GM23338 (cell line): ENCODE results near the gene THOC2. TPM values are rescaled to one million over a fixed set of nuclear protein-coding genes. Genes with fewer than 3 reads are reported as not detected.

Source experiments
- CTCF ChIP-seq, 2 experiments: fragments of 200-600 bp in 1 of 2; sonication (generic) in 1 of 2; conservative IDR thresholded peaks; 2 replicates each; pipeline versions ENCODE4 v1.5.1 to v1.6.1; 2016 to 2017; ENCODE audit warnings: antibody characterized with exemption in 2 of 2, low read depth in 2 of 2, mild to moderate bottlenecking in 2 of 2, moderate library complexity in 1 of 2
- EZH2 ChIP-seq: fragments of 200-600 bp; sonication (generic); IDR thresholded peaks from one replicate; pipeline ENCODE4 v1.8.0; 2017; ENCODE audit warnings: antibody characterized with exemption, mild to moderate bottlenecking, low read depth; ENCODE audit not compliant: unreplicated experiment
- JUNB ChIP-seq: IDR thresholded peaks from one replicate; pipeline ENCODE4 v1.6.1; 2016; ENCODE audit warnings: antibody characterized with exemption; ENCODE audit not compliant: unreplicated experiment
- NANOG ChIP-seq: IDR thresholded peaks from 2 replicates; pipeline ENCODE4 v1.6.1; 2016; ENCODE audit warnings: antibody characterized with exemption, borderline replicate concordance
- POLR2AphosphoS5 ChIP-seq: IDR thresholded peaks from 2 replicates; pipeline ENCODE4 v1.6.1; 2016; ENCODE audit warnings: antibody characterized with exemption, low read depth
- REST ChIP-seq: IDR thresholded peaks from one replicate; pipeline ENCODE4 v1.6.1; 2018; ENCODE audit warnings: antibody characterized with exemption; ENCODE audit not compliant: unreplicated experiment
- STAT1 ChIP-seq: IDR thresholded peaks from one replicate; pipeline ENCODE4 v1.6.1; 2016; ENCODE audit warnings: antibody characterized with exemption; ENCODE audit not compliant: unreplicated experiment
- ZNF331 ChIP-seq: fragments of 250-450 bp; sonication (Bioruptor Pico); IDR thresholded peaks from 2 replicates; pipeline ENCODE4 v1.5.0; 2020; ENCODE audit warnings: low read depth, mild to moderate bottlenecking, moderate library complexity
- ZNF462 ChIP-seq: fragments of 250-450 bp; sonication (Bioruptor Pico); IDR thresholded peaks from 2 replicates; pipeline ENCODE4 v1.5.0; 2020; ENCODE audit warnings: mild to moderate bottlenecking, moderate library complexity
- polyA plus RNA-seq: library from polyadenylated mRNA; unstranded; fragments of >200 nt; fragmentation: Nextera tagmentation; extraction: Ambion mirVana; gene quantifications from 2 replicates; pipeline ENCODE4 v1.2.1, GENCODE V29; 2016
- total RNA-seq: library from RNA; depleted of rRNA; stranded (reverse); fragments of >200 nt; shearing (Covaris generic); gene quantifications from 2 replicates; pipeline ENCODE4 v1.2.3, GENCODE V29; 2014

Gene THOC2
- total and polyA plus RNA-seq, 2 experiments from 2014 or later = 86.6 to 138 TPM

GRCh38 chrX:123570011-123570590 lies 162.8 kb downstream of the THOC2 start (continued):
- TF ChIP-seq ZNF462 (CRISPR knock-in tag) (no peak), NANOG (no peak), POLR2AphosphoS5 (no peak), CTCF (conservative IDR thresholded peaks at IDR 0.05; ENCODE audit: low read depth in 2 of 2) (no peak), STAT1 (no peak), REST (no peak), ZNF331 (CRISPR knock-in tag) (no peak), EZH2 (no peak), JUNB (no peak)
